ENCODE measurements around the gene ZNF17.

- no peak for TF ChIP-seq CTCF (conservative IDR thresholded peaks at IDR 0.05; ENCODE audit: low read depth in 2 of 2)
- TF ChIP-seq CREB1 (CRISPR knock-in tag; IDR thresholded peaks at IDR 0.05; ENCODE audit: low read depth): no peak
- TF ChIP-seq REST (IDR thresholded peaks at IDR 0.05; ENCODE audit: unreplicated experiment): no peak
- no peak for TF ChIP-seq EZH2phosphoT487 (IDR thresholded peaks at IDR 0.05; ENCODE audit: unreplicated experiment)
- TF ChIP-seq JUNB (IDR thresholded peaks at IDR 0.05; ENCODE audit: unreplicated experiment): no peak
- TF ChIP-seq EZH2 (IDR thresholded peaks at IDR 0.05; ENCODE audit: low read depth, unreplicated experiment): no peak
- TF ChIP-seq POLR2AphosphoS5 (IDR thresholded peaks at IDR 0.05; ENCODE audit: low read depth): no peak
- TF ChIP-seq ETS1 (IDR thresholded peaks at IDR 0.05): no peak
- TF ChIP-seq ZNF331 (CRISPR knock-in tag; IDR thresholded peaks at IDR 0.05; ENCODE audit: low read depth): no peak
- no peak for TF ChIP-seq ZNF114 (CRISPR knock-in tag; IDR thresholded peaks at IDR 0.05)
- TF ChIP-seq STAT1 (IDR thresholded peaks at IDR 0.05; ENCODE audit: unreplicated experiment): no peak
- no peak for TF ChIP-seq ZNF462 (CRISPR knock-in tag; IDR thresholded peaks at IDR 0.05)
- no peak for TF ChIP-seq NANOG (IDR thresholded peaks at IDR 0.05; ENCODE audit: borderline replicate concordance)
Measured at GRCh38 chr19:57389194-57389729, 21.7 kb upstream of the ZNF17 start.

Measured in GM23338 (cell line).